IPS-NIHi7 (cell line): ENCODE data around the gene DOCK1.
A peak's percentile ranks its signal among the peaks of the same experiment; 100 is the strongest.

ENCODE experiments used
- DNase-seq: peaks from one replicate; pipeline ENCODE4 v3.0.0; 2012; ENCODE audit warnings: mixed read lengths; ENCODE audit errors: extremely low spot score

DOCK1 gene

GRCh38 chr10:127174866-127175265 lies 269.6 kb downstream of the DOCK1 start:
- DNase-seq = no peak

- DNase-seq = no peak
These were observed 270.3 kb downstream of the DOCK1 start for GRCh38 chr10:127175357-127176110.

- DNase-seq = no peak
These were observed 271.4 kb downstream of the DOCK1 start for GRCh38 chr10:127176649-127177048.

GRCh38 chr10:127179612-127180250 lies 274.5 kb downstream of the DOCK1 start:
- DNase-seq = no peak

GRCh38 chr10:127182161-127182560 lies 276.9 kb downstream of the DOCK1 start:
- no peak for DNase-seq

- no peak for DNase-seq
These were observed 279.4 kb downstream of the DOCK1 start for GRCh38 chr10:127184582-127184981.

- DNase-seq = no peak
These were observed 281.6 kb downstream of the DOCK1 start for GRCh38 chr10:127186813-127187212.

- no peak for DNase-seq
These were observed 284.0 kb downstream of the DOCK1 start for GRCh38 chr10:127189226-127189625.

GRCh38 chr10:127190427-127190826 lies 285.2 kb downstream of the DOCK1 start:
- no peak for DNase-seq

GRCh38 chr10:127193125-127193524 lies 287.9 kb downstream of the DOCK1 start:
- DNase-seq = no peak

GRCh38 chr10:127194111-127194510 lies 288.9 kb downstream of the DOCK1 start:
- DNase-seq = no peak

GRCh38 chr10:127194599-127194998 lies 289.4 kb downstream of the DOCK1 start:
- DNase-seq = no peak

GRCh38 chr10:127195041-127195506 lies 289.8 kb downstream of the DOCK1 start:
- peak; percentile 47 for DNase-seq

- peak; percentile 54 for DNase-seq
These were observed 290.5 kb downstream of the DOCK1 start for GRCh38 chr10:127195571-127196281.

- DNase-seq = peak; percentile 78
These were observed 291.3 kb downstream of the DOCK1 start, which contains the start of gene INSYN2A for GRCh38 chr10:127196282-127197153. INSYN2A (minus strand) TSS chr10:127196591; CDS start chr10:127176395, 20,196 bp downstream.

GRCh38 chr10:127197154-127197432 lies 291.9 kb downstream of the DOCK1 start:
- no peak for DNase-seq

GRCh38 chr10:127198307-127198706 lies 293.1 kb downstream of the DOCK1 start:
- DNase-seq = no peak

GRCh38 chr10:127198721-127199120 lies 293.5 kb downstream of the DOCK1 start:
- DNase-seq = no peak

- DNase-seq = no peak
These were observed 295.4 kb downstream of the DOCK1 start for GRCh38 chr10:127200646-127201045.

GRCh38 chr10:127203067-127203466 lies 297.8 kb downstream of the DOCK1 start:
- DNase-seq = no peak

- DNase-seq = no peak
These were observed 301.9 kb downstream of the DOCK1 start for GRCh38 chr10:127207081-127207480.
